HG03565 (cell line): ENCODE data around the gene CDH26.

ENCODE experiments used
- ATAC-seq: cut with Tn5 transposase; IDR thresholded peaks from one replicate; pipeline ENCODE4 v1.9.1; 2021; ENCODE audit warnings: mild to moderate bottlenecking, moderate library complexity; ENCODE audit not compliant: unreplicated experiment

Gene CDH26

GRCh38 chr20:59958123-59958522 lies at the start of gene CDH26:
Gene CDH26, plus strand, starts transcription at chr20:59958423. Its CDS starts 304 bp downstream, at chr20:59958727.
- ATAC-seq: no peak

- no peak for ATAC-seq
Observed at GRCh38 chr20:59908855-59909254, 49.4 kb upstream of the CDH26 start.

GRCh38 chr20:59911041-59911440 lies 47.2 kb upstream of the CDH26 start:
- no peak for ATAC-seq

GRCh38 chr20:59912609-59913008 lies 45.6 kb upstream of the CDH26 start:
- ATAC-seq: no peak

GRCh38 chr20:59920944-59921343 lies 37.3 kb upstream of the CDH26 start:
- no peak for ATAC-seq

- no peak for ATAC-seq
Observed at GRCh38 chr20:59923514-59923913, 34.7 kb upstream of the CDH26 start.

- ATAC-seq: no peak
Observed at GRCh38 chr20:59925359-59925758, 32.9 kb upstream of the CDH26 start.

- ATAC-seq: no peak
Observed at GRCh38 chr20:59925899-59926298, 32.3 kb upstream of the CDH26 start.

GRCh38 chr20:59931511-59932312 lies 26.5 kb upstream of the CDH26 start:
- ATAC-seq: no peak

- no peak for ATAC-seq
Observed at GRCh38 chr20:59932616-59933295, 25.5 kb upstream of the CDH26 start.

GRCh38 chr20:59933296-59933848 lies 24.9 kb upstream of the CDH26 start, which contains the start of gene SYCP2:
Gene SYCP2, minus strand, starts transcription at chr20:59933637. Its CDS starts 11,224 bp downstream, at chr20:59922413.
- no peak for ATAC-seq

GRCh38 chr20:59933849-59934585 lies 24.2 kb upstream of the CDH26 start:
- peak; percentile 80 for ATAC-seq

- no peak for ATAC-seq
Observed at GRCh38 chr20:59935457-59936185, 22.6 kb upstream of the CDH26 start.

GRCh38 chr20:59936409-59936808 lies 21.8 kb upstream of the CDH26 start:
- ATAC-seq: no peak

GRCh38 chr20:59937150-59937549 lies 21.1 kb upstream of the CDH26 start:
- ATAC-seq: no peak

- ATAC-seq: no peak
Observed at GRCh38 chr20:59938221-59938620, 20.0 kb upstream of the CDH26 start.

GRCh38 chr20:59938696-59939051 lies 19.5 kb upstream of the CDH26 start:
- no peak for ATAC-seq

GRCh38 chr20:59939052-59939878 lies 19.0 kb upstream of the CDH26 start:
- no peak for ATAC-seq

GRCh38 chr20:59939879-59940128 lies 18.4 kb upstream of the CDH26 start:
- peak; percentile 15 for ATAC-seq
